Measurements from ENCODE around the gene CLCN6.

Gene CLCN6

GRCh38 chr1:11769274-11769673, 36.7 kb upstream of the CLCN6 start:
- H3K9me3 ChIP-seq: no peaks in the 10 kb centered on the region
- no peaks in the 10 kb centered on the region for H3K4me1 ChIP-seq
- no peaks in the 10 kb centered on the region for H3K36me3 ChIP-seq
- no peak for DNase-seq
- TF ChIP-seq, protein P1, sequence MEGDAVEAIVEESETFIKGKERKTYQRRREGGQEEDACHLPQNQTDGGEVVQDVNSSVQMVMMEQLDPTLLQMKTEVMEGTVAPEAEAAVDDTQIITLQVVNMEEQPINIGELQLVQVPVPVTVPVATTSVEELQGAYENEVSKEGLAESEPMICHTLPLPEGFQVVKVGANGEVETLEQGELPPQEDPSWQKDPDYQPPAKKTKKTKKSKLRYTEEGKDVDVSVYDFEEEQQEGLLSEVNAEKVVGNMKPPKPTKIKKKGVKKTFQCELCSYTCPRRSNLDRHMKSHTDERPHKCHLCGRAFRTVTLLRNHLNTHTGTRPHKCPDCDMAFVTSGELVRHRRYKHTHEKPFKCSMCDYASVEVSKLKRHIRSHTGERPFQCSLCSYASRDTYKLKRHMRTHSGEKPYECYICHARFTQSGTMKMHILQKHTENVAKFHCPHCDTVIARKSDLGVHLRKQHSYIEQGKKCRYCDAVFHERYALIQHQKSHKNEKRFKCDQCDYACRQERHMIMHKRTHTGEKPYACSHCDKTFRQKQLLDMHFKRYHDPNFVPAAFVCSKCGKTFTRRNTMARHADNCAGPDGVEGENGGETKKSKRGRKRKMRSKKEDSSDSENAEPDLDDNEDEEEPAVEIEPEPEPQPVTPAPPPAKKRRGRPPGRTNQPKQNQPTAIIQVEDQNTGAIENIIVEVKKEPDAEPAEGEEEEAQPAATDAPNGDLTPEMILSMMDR (IDR thresholded peaks at IDR 0.05; ENCODE audit: low read depth, low read length): no peak
- H3K4me3 ChIP-seq (ENCODE audit: low read depth, low read length): no peak overlapping the region
- H3K27me3 ChIP-seq: no peaks in the 10 kb centered on the region

- Histone ChIP-seq H3K4me1 (no peaks in the 10 kb centered on the region), H3K9me3 (no peaks in the 10 kb centered on the region), H3K4me3 (ENCODE audit: low read depth, low read length) (no peak overlapping the region), H3K36me3 (no peaks in the 10 kb centered on the region), H3K27me3 (no peaks in the 10 kb centered on the region)
- TF ChIP-seq, protein P1 (IDR thresholded peaks at IDR 0.05; ENCODE audit: low read depth, low read length): no peak
- DNase-seq: no peak
Measured at GRCh38 chr1:11770011-11770410, 36.0 kb upstream of the CLCN6 start.

- Histone ChIP-seq H3K9me3 (no peaks in the 10 kb centered on the region), H3K36me3 (no peaks in the 10 kb centered on the region), H3K4me3 (ENCODE audit: low read depth, low read length) (no peak overlapping the region), H3K27me3 (no peaks in the 10 kb centered on the region), H3K4me1 (no peaks in the 10 kb centered on the region)
- TF ChIP-seq, protein P1 (IDR thresholded peaks at IDR 0.05; ENCODE audit: low read depth, low read length): no peak
- DNase-seq: no peak
Measured at GRCh38 chr1:11771481-11772043, 34.4 kb upstream of the CLCN6 start.

GRCh38 chr1:11772458-11772857, 33.5 kb upstream of the CLCN6 start:
- no peaks in the 10 kb centered on the region for H3K36me3 ChIP-seq
- DNase-seq: no peak
- no peaks in the 10 kb centered on the region for H3K4me1 ChIP-seq
- TF ChIP-seq, protein P1 (IDR thresholded peaks at IDR 0.05; ENCODE audit: low read depth, low read length): no peak
- H3K27me3 ChIP-seq: no peaks in the 10 kb centered on the region
- no peak overlapping the region for H3K4me3 ChIP-seq (ENCODE audit: low read depth, low read length)
- H3K9me3 ChIP-seq: no peaks in the 10 kb centered on the region

DNA sequence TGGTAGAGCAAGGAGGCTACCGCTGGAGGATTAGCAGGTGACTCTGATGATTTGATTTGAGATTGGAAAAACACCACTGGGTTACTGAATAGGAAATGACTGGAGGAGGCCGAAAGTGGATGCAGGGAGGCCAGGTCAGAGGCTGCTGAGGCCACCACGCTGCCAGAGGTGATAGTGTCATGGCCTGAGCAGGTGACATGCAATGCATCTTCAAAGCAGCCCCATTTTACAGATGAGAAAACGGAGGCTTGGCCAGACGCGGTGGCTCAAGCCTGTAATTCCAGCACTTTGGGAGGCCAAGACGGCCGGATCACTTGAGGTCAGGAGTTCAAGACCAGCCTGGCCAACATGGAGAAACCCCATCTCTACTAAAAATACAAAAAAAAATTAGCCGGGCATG, 31.2 kb upstream of the CLCN6 start:
- no peak for DNase-seq
- H3K9me3 ChIP-seq: no peaks in the 10 kb centered on the region
- TF ChIP-seq, protein P1 (IDR thresholded peaks at IDR 0.05; ENCODE audit: low read depth, low read length): no peak
- H3K36me3 ChIP-seq: no peaks in the 10 kb centered on the region
- H3K4me1 ChIP-seq: no peaks in the 10 kb centered on the region
- H3K4me3 ChIP-seq (ENCODE audit: low read depth, low read length): no peak overlapping the region
- no peaks in the 10 kb centered on the region for H3K27me3 ChIP-seq

DNA sequence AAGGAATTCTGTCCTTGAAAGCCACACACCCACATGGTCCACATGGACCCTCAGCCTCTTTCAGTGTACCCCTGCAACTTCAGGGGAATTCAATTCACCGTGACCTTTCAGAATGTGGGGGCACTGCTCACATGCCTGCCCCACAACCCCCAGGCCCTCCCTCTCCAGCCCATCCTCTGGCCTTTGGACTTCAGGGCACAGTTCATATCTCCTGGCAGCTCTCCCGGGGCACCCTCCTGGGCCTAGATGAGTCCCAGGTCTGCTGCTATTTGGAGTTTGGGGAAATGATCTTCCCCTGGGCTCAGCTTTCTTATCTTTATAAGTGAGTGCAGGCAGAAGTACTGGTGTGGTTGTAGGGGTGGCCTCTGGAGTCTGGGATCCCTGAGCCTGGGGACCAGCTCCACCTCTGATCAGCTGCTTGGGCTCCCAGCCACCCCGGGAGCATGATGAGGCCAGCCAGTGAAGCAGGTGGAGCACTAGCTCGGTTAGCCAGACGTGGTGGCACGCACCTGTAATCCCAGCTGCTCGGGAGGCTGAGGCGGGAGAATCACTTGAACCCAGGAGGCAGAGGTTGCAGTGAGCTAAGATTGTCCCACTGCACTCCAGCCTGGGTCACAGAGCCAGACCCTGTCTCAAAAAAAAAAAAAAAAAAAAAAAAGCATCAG, 28.2 kb upstream of the CLCN6 start:
- Histone ChIP-seq H3K27me3 (no peaks in the 10 kb centered on the region), H3K36me3 (no peaks in the 10 kb centered on the region), H3K4me1 (no peaks in the 10 kb centered on the region), H3K9me3 (no peaks in the 10 kb centered on the region), H3K4me3 (ENCODE audit: low read depth, low read length) (no peak overlapping the region)
- TF ChIP-seq, protein P1 (IDR thresholded peaks at IDR 0.05; ENCODE audit: low read depth, low read length): no peak
- no peak for DNase-seq
